Renal cortical epithelial cell (primary cell): ENCODE data around the gene METTL1. TPM values are rescaled to one million over a fixed set of nuclear protein-coding genes. Genes with fewer than 3 reads are reported as not detected.
"Not testable (repeated sequence)": the region's sequence is repeated elsewhere in the genome, so short reads cannot be mapped to it uniquely, and the experiment has no call there.

ENCODE experiments used
- DNase-seq: peaks from one replicate; pipeline ENCODE4 v3.0.0-alpha.2; 2011; ENCODE audit warnings: low read depth
- total RNA-seq: library from RNA; depleted of rRNA; stranded (reverse); fragments of >200 nt; gene quantifications from 2 replicates; pipeline ENCODE4 v1.2.3, GENCODE V29; 2014

The METTL1 gene
- total RNA-seq, result 6.1 and 6.4 TPM in 2 replicates

DNA sequence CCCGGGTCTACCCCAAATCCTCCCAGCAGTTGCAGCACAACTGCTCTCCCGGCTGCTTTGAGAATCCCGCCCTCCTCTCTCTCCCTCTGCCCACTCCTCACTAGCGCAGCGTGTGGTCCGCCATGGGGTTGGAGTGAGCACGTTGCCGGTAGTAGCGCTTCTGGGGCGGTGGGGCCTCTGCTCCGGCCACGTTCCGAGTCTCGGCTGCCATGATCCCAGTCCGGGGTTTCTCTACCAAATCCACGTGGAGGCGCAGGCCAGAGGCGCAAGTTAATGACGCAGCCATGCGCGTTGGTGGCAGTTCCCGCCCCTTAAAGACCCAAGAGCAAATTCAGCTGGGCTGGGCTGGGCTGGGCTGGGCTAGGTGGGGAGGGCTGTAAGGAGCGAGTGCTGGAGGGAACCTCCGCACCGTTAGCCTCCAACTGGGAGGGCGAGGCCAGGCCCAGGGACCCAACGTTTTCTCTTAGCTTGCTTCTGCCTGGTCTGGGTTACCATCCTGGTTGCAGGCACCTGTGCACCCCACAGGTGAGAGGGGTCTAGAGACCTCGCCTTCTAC lies at the start of gene METTL1:
Gene METTL1, minus strand, starts transcription at position 233 of the 556 bp plus-strand sequence. Its CDS starts 22 bp downstream, at position 211.
- peak; percentile 90 for DNase-seq

DNA sequence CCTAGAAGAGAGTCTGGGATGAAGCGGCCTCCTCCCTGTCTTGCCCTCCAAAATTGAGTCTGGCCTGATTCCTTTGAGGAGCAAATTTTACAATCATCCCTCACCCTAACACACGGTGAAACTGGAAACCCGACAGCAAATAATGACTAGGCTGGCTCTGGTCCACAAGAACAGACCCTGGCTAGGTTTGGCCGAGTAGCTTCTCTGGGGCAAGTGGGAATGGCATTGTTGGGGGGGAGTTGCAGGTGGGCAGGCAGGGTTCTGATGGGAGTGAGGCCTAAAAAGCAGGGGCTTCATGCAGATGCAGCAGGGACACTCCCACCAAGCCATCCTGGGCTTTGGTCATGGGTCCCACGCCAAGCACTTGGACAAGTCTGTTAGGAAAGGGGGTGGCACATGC lies 49.1 kb upstream of the METTL1 start:
- DNase-seq, result not testable (repeated sequence)

DNA sequence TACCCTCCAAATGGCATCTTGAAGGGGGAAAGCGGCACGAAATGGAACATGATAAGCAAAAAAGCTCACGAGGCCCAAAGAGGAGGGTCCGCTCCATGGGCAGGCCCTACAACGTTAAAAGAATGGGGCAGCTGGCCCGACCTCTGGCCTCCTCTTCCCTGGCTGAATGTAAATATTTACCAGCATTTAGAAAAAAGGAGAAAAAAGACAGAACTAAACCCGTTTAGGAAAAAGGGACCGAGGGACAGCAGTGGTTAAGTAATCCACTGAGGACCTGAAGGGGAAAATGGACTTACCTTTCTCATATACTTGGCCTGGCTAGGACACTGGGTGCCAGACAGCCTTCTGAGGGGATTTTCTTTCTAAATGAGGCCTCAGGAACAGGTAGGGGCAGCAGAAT lies 48.2 kb upstream of the METTL1 start:
- DNase-seq, result not testable (repeated sequence)

DNA sequence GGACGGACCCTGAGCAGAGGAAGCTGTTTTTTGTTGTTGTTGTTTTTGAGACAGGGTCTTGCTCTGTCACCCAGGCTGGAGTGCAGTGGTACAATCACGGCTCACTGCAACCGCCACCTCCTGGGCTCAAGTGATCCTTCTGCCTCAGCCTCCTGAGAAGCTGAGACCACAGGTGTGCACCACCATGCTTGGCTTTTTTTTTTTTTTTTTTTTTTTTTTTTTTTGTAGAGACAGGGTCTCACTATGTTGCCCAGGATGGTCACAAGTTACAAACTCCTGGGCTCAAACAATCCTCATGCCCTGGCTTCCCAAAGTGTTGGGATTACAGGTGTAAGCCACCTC lies 46.1 kb upstream of the METTL1 start:
- DNase-seq, result not testable (repeated sequence)

DNA sequence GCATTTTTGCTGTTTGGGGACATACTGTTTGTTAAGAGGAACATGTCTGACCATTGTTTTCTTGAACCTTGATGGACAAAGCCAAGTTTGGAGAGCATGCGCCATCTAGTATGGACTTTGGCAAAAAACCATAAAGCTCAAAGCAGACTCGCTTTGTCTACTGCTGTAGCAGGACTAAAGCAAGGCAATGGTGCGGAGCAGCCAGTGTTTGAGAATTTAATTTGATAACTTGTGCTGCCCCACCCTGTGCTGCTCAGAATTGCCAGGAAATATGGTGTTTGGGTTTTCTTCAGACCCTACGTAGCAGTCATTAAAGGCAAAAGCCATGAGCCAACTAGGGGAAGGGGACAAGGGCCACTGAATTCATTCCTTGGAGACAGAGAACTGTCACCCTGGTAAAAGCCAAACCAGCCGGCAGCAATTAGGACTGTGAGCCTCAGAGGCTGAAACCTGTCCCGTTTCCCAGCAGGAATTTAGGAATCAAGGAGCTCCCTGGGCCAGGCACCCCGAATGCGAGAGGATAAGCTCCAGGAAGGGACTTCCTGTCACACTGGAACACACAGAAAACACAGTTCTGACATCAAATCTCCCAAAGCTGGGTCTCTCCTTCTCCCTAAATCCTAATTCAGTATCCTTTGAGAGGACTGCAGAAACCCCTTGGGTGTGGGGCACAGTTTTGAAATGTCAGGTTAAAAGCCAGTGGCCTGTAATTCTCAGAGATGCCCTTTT lies 45.5 kb upstream of the METTL1 start:
- no peak for DNase-seq

DNA sequence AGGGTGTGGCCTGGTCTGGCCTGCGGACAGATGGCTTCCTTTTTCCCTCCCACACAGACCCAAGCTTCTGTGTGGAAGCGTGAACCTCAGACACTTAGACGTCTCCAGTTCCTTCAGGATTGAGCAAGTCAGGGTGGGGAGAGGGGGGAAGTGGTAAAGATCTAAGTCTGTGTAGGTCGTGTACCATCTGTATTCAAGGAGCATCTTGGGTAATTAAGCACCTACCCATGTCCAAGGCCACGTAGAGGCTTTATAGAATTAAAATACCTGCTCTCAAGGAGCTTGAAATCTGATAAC lies 44.9 kb upstream of the METTL1 start:
- no peak for DNase-seq

DNA sequence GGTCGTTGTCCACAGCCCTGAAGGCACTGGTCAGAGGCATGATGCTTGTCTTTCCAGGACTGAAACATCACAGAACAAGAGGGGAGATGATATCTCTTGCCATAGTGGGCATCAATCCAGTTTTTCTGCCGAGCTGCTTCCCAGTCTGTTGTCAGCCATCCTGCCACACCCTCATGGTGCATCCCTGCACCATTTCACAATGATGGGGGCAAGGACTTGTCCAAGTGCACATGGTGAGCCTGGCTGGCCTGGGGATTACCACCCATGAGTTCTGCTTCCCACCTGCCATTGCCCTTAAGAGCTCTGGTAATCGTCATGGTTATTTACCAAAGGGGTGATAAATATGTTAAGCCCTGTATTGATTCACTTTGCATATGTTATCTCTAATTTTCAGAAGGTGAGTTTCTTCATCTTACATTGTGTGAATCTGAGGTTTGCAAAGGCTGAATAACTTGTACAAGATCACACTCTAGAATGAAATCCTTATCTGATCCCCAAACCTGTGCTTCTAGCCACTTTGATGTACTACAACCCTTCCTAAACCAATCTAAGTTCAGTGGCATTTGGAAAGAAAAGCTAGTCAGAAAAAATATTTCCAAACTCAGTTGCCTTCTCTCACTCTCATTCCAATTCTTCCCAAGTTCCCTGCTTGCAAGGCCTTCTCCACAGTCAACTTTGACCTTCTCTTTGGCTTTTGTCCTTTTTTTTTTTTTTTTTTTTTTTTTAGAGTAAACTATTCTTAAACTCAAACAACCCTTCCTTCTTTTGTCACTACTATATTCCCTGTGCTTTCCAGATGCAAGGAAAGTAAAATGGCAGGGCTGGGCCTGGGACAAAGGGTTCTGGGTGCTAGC lies 44.3 kb upstream of the METTL1 start:
- no peak for DNase-seq

DNA sequence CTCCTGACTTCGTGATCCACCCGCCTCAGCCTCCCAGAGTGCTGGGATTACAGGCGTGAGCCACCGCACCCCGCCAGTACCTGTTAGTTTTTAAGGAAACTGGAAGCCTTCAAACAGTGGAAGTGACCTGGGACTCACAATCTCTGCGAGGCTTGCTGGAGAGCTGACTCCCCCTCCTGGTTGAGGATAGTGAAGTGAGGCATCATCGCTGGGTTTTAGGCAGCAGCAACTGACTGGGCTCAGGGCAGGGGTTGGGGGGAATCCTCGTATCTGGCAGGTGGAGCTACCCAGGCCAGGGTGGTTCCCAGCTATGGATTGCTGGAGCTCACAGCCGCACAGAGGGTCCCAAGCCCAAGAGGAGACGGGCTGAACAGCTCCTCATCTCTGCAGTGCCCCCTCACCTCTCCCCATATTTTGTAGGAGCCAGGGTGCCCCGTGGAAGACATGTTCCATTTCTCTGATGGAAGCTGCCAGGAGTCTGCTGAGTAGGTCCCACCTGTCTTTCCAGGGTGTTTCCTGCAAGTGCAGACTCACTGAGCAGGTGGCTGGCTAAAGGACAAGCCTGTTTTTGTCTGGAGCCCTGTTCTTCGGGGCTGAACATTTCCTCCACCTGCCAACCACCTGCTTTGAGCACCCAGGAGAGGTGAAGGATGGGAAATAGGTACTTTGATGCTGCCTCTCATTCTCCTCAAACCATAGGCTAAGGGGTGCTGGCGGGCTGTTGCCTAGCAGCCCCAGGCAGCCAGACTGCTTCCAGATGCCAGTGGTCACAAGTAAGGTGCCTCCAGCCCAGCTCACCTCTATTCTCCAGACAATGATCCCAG lies 43.5 kb upstream of the METTL1 start:
- no peak for DNase-seq

DNA sequence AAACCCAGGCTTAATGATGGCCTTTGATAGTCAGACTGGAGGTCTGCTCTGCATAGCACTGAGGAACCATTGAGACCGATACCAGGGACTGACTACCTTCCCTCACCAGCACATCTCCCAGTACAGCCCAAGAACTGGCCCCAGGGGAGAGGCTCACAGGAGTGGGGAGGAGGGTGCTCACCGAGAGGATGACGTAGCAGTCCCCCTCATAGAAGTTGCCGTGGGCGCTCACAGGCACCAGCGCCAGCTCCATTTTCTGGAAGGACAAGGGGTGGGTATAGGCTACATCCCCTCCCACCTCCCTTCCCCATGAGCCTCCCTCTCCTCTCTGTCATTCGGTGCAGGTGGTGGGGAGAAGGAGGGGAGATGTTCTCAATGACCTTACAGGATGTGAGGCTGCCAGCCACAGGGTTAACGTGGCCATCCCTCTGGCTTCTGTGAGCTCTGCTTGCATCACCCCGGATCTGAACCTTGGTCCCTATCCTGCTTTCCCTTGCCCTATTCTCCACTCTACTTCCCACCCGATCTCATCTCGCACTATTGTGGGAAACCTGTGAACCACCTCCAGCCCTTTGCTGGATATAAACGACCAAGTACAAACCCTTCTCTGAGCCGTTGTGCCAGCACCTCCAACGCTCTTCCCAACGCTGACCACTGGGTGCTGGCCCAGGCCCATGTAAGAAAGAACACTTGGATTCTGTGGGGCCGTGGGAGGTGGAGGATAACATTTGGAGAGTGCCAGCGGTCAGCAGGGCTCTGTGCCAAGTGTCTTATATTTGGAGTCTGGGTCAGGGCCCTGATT lies 42.3 kb upstream of the METTL1 start:
- no peak for DNase-seq

DNA sequence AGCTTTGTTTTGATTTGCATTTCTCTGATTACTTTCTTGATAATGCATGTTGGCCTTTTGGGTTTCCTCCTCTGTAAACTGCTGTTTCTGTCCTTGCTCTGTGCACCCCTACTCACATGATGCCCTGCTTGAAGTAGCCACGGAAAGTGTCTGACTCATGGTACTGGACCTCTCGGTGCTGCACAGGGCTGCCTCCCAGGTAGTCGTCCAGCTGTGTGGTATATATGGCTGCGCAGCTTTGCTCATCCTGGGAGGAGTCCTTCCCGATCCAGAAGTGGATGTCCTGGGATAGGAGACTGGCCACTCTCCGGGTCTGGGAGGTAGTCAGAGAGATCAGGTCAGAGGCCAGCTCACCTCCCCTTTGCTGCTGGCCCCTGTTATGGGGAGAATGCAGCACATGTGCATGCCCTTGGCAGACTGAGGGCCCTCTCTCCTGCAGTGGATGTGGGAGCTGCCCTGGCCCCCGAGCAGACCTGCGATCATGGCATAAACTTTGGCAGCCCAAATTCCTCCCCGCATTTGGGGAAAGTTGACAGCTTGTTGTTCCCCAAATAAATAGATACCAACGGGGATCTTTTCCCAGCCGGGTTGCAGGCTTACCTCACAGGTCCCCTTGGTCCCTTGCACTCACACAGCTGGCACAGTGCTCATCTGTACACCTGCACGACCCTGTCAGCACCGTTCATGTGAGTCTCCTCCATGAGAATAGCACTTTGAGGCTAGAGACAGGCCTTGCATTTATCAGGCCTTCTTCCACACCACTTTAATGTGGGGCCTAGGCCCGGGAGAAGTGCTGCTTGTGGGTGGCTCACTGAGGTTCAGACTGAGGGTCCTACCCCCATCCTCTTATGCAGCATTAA lies 41.4 kb upstream of the METTL1 start:
- DNase-seq, result no peak

DNA sequence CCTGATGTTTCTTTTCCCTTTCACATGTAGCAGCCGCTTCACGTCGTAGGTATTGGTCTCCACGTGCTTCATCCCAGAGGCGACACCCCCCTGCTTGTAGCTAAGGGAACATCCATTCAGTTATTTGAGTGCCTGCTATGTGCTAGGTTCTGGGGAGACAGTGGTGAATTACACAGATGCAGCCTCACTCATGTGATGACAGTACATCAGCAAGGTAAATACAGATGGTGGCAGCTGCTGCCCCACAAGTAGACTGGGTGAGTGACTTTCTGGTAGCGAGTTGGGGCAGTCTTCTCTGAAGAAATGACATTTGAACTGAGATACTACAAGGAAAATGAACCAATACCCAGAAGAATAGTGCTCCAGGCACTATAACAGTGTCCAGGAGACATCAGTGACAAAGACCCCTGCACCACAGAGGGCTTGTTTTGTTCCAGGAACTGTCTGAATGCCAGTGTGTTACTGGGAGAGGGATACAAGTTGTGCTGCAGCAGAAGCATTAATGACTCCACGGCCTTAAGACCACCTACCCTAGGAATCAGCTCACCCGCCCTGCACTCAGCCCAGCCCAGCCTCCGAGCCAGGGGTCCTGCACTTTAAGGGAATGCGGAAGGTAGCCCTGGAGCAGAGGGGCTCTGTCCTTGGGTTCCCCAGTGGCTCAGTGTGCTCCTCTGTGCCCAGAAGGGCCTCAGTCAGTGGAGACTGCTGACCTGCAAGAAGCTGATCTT lies 39.3 kb upstream of the METTL1 start:
- no peak for DNase-seq

DNA sequence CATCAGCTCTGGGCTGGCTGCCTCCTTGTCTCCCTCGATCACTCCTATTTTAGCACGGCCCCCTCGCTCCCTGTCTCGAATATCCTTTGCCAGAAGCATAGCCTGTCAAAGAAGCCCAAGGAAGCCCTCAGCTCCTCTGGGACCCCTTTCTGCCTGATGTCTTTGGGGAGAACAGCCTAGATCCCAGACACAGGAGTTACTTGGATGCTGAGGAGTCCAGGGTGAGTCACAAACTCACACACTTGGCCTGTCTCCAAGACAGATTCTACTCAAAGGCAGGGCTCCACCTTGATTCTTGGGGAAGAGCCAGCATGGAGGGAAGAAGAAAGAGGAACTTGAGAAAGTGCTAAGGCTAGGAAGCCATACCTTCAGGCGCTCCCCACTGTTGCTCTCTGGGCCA lies 38.5 kb upstream of the METTL1 start:
- DNase-seq, result peak; percentile 78

DNA sequence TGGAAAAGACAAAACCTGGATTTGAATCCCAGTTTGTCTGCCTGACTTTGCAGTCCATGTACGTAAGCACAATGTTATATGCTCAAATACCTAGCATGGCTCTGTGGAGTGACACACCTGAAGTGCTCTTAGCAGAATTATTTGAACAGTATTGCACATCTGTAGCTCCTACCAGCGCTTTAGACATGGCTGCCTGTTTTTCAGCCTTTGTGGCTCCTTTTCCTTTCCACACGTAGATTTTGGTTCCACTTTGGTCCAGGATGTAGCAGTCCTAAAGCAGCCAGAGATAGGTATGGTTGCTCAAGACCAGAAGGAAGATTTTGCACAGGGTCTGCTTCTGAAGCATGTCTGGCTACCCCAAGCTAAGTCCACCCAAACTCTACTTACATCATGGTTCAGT lies 37.5 kb upstream of the METTL1 start:
- no peak for DNase-seq

DNA sequence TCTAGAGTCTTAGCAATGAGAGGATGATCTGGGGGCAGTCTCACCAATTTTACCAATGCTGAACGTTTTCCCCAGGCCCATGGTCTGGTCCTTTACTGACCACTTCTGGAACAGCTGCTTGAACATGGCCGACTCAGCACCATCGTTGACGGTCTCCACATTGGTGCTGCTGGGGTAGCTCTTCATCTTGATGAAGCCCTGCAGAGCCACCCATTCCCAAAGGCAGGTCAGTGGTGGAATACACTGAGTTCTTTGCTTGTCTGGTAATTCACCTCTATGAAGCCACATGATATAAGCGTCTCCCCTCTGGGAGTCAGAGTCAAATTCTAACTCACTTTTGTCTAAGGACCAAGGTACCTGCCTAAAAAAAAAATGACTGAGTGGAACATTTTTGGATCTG lies 36.4 kb upstream of the METTL1 start:
- DNase-seq, result no peak

DNA sequence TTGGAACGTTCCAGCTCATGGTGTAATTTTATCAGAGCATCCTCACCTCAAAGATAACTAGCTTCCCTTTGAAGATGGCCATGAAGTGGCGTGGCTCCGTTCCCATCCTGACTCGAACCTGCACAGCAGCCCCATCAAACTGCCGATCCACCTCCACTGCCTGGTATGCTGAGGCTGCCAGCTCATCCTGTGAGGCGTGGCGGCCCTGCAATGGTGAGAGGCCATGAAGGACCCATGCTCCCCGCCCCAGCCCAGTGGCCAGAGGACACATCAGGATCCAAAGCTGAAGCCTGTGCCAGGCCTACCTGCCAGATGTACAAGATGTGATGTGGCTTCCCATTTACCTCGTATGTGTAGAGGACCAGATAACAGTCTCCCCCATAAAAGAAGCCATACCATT lies 35.4 kb upstream of the METTL1 start:
- DNase-seq, result no peak

DNA sequence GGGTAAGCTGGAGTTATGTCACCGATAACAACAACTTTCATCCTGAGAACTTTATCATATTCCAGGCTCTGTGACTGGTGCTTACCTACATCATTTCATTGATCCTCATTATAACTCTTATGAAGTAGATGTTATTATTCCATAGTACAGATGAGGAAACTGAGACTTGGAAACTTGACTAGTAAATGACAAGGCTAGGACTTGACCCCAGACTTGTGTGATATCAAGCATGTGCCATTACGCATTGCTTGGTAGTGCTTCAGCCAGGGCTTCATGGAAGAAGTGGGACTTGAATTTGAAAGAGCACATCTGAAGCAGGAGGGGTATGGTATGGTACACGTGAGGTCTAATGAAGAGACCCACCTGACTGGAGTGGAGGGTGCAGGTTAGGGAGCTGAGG lies 34.8 kb upstream of the METTL1 start:
- no peak for DNase-seq

DNA sequence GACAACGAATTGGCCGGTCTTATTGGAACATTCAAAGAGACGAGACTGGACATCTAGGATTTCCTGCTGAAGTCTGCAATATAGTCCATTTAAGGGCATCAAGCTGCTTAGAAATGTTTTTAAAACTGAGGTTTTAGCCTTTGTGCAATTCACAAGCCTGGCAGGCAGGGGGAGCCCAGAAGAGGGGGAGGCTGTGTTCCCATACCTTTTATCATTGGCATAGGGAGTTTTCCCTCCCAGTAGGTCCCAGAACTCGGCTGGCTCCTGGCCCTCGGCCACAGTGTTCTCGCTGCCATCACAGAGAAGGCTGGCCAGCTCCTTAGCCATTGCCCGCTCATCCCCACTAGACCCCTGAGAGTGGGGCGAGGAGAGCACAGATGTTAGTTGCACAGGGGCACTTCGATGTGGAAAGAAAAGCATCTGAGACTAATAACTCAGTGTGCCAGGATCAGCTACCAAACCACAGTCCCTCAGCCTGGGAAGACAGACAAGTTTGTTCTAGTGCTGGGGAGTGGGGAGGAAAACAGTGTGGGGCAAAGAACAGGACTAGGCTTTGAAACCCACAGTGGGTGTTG lies 31.5 kb upstream of the METTL1 start:
- peak; percentile 27 for DNase-seq

DNA sequence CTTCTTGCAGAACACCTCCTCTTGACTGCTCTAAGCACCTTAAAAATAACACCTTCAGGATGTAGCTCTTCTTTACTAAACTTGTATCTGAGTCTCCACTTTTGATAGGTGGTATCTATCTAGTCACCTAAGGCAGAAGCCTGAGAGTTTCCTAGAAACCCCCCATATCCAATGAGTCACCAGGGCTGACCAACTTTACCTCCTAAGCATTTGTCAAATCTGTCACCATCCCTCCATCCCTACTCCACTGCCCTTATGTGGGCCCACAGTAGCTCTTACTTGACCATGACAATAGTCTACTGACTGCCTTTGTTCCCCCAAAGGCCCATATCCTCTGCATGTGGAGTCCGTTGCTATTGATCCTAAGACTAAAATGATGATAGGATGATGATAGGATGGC lies 30.7 kb upstream of the METTL1 start:
- DNase-seq, result no peak

DNA sequence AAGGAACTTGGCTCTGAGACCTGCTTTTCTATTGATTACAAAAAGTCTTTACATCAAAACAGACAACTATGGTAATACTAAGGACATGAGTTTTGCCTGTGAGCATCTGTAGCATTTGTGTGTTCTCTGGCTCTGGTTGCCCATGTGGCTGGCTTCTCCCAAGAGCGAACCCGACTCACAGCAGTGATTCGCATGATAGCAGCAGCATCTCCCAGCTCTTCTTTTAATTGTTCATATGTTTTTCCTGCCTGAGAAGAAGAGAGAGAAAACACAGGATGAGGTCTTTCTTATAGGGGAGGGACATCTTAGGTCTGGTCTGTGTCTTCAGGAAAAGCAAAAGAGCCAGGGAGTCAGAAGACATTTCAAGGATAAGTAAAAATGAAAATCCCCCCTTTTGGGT lies 29.1 kb upstream of the METTL1 start:
- no peak for DNase-seq
